ENCODE measurements around the gene SPATS2.
A peak's percentile ranks its signal among the peaks of the same experiment; 100 is the strongest.
"Not testable (repeated sequence)": the region's sequence is repeated elsewhere in the genome, so short reads cannot be mapped to it uniquely, and the experiment has no call there.

Gene SPATS2

GRCh38 chr12:49367381-49368239 is at the start of gene SPATS2:
Gene SPATS2 (plus strand): TSS chr12:49367462. CDS start chr12:49461013, 93,551 bp downstream.
- no peak for DNase-seq (ENCODE audit: low read depth)

GRCh38 chr12:49320411-49321103 is 46.7 kb upstream of the SPATS2 start:
- DNase-seq (ENCODE audit: low read depth): not testable (repeated sequence)

- no peak for DNase-seq (ENCODE audit: low read depth)
These were observed 44.9 kb upstream of the SPATS2 start for GRCh38 chr12:49322367-49322707.

GRCh38 chr12:49322708-49323523 is 44.3 kb upstream of the SPATS2 start, which contains the start of gene TROAP:
Gene TROAP (plus strand): TSS chr12:49323255. CDS start chr12:49323609, 354 bp downstream.
- peak; percentile 91 for DNase-seq (ENCODE audit: low read depth)

GRCh38 chr12:49323524-49324097 is 43.7 kb upstream of the SPATS2 start:
- no peak for DNase-seq (ENCODE audit: low read depth)

GRCh38 chr12:49325606-49326005 is 41.7 kb upstream of the SPATS2 start:
- no peak for DNase-seq (ENCODE audit: low read depth)

GRCh38 chr12:49327368-49327767 is 39.9 kb upstream of the SPATS2 start:
- no peak for DNase-seq (ENCODE audit: low read depth)

GRCh38 chr12:49327887-49328286 is 39.4 kb upstream of the SPATS2 start:
- DNase-seq (ENCODE audit: low read depth): no peak

- no peak for DNase-seq (ENCODE audit: low read depth)
These were observed 38.4 kb upstream of the SPATS2 start for GRCh38 chr12:49328816-49329215.

GRCh38 chr12:49330032-49330619 is 37.1 kb upstream of the SPATS2 start:
- no peak for DNase-seq (ENCODE audit: low read depth)

GRCh38 chr12:49330631-49331379 is 36.5 kb upstream of the SPATS2 start:
- no peak for DNase-seq (ENCODE audit: low read depth)

GRCh38 chr12:49331380-49332222 is 35.7 kb upstream of the SPATS2 start:
- DNase-seq (ENCODE audit: low read depth): no peak

- no peak for DNase-seq (ENCODE audit: low read depth)
These were observed 34.8 kb upstream of the SPATS2 start for GRCh38 chr12:49332441-49332861.

- DNase-seq (ENCODE audit: low read depth): no peak
These were observed 34.3 kb upstream of the SPATS2 start for GRCh38 chr12:49332891-49333371.

GRCh38 chr12:49333778-49334177 is 33.5 kb upstream of the SPATS2 start:
- DNase-seq (ENCODE audit: low read depth): not testable (repeated sequence)

GRCh38 chr12:49334226-49334625 is 33.0 kb upstream of the SPATS2 start:
- no peak for DNase-seq (ENCODE audit: low read depth)

GRCh38 chr12:49334681-49335080 is 32.6 kb upstream of the SPATS2 start:
- DNase-seq (ENCODE audit: low read depth): no peak

- no peak for DNase-seq (ENCODE audit: low read depth)
These were observed 31.9 kb upstream of the SPATS2 start for GRCh38 chr12:49335118-49335954.

Data from stimulated activated CD8-positive, alpha-beta memory T cell treated with anti-CD3 and anti-CD28 coated beads, Interleukin-12 subunit alpha, Interleukin-12 subunit beta, amount 100 ng/mL, for 4 hours (primary cell).